ENCODE measurements around the gene AVP.
A peak's percentile ranks its signal among the peaks of the same experiment; 100 is the strongest.
"Not testable (repeated sequence)": the region's sequence is repeated elsewhere in the genome, so short reads cannot be mapped to it uniquely, and the experiment has no call there.

Gene AVP, protein sequence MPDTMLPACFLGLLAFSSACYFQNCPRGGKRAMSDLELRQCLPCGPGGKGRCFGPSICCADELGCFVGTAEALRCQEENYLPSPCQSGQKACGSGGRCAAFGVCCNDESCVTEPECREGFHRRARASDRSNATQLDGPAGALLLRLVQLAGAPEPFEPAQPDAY

DNA sequence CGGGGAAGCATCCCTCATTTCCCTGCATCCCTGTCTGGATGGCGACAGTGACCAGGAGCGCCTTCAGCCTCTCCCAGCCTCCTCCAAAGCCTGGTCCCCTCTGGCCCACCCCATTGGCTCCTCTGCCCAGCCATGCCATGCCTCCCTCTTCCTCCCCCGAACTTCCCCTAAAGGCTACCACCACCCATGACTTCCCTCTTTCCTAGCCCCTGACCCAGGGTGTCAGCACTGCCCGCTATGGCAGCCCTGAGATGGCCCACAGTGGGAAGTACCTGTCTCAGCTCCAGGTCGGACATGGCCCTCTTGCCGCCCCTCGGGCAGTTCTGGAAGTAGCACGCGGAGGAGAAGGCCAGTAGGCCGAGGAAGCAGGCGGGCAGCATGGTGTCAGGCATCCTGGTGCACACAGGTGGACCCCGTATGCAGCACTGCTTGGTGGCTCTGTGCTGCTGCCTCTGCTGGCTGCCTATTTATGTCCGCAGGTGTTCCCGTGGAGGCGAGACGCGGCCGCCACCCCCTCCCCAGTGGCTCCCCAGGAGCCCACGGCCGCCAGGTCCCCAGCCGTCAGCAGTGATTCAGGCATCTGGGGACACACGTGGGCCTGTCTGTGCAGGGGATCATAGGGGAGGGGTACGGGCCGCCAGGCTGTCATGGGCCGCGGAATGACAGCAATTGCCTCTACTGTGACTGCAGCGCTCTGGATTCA, at the start of gene AVP:
Gene AVP, minus strand, starts transcription at position 442 of the 703 bp plus-strand sequence. Its CDS starts 50 bp downstream, at position 392.
- no peak for DNase-seq (ENCODE audit: low read depth in 2 of 2)

DNA sequence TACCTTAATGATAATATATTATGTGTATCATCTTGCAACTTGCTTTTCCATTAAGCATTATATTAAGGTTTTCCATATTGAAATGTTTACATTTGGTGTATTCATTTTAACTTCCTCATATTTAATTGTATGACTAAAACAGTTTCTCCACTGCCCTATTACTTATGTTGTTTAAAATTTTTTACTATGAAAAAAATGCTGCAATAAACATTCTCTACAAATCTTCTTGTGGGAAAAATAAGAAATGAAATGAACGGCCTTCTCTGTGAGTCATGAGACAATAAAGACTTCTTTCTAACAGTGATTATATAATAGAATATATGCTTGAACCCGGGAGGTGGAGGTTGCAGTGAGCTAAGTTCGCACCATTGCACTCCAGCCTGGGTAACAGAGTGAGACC, 49.6 kb upstream of the AVP start:
- no peak for DNase-seq (ENCODE audit: low read depth in 2 of 2)

DNA sequence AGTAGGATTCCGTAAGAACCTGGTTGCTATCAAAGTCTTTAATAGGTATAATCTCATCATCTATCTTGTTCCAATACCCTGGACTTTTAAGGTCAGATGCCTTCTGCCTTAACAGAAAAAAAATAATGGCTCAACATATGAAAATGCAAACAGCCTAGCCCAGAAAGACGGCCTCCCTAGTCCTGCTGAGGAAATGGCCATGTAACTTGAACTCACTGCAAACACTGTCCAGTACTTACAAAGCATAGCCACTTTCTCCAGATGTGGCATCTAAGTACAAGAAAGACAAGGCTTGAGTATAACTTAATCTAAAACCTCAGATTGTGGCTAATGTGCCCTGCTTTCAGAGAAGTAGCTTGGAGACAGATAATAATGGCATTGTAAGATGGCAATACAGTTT, 48.6 kb upstream of the AVP start:
- DNase-seq (ENCODE audit: low read depth in 2 of 2), result no peak

DNA sequence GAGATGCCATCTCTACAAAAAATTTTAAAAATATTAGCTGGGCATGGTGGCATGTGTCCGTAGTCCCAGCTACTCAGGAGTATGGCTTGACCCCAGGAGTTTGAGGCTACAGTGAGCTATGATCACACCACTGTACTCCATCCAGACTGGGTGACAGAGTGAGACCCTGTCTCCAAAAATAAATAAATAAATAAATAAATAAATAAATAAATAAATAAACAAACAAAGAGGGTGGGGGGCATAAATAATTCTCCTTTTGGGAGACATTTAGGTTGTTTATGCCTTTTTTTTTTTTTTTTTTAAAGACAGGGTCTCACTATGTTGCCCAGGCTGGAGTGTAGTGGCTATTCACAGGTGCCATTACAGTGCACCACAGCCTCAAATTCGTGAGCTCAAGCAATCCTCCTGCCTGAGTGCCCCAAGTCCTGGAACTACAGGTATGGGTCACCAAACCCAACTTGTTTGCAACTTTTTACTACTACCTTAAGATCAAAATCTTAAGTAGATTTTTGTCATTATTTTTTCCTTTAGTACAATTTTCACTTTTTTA, 45.6 kb upstream of the AVP start:
- no peak for DNase-seq (ENCODE audit: low read depth in 2 of 2)

DNA sequence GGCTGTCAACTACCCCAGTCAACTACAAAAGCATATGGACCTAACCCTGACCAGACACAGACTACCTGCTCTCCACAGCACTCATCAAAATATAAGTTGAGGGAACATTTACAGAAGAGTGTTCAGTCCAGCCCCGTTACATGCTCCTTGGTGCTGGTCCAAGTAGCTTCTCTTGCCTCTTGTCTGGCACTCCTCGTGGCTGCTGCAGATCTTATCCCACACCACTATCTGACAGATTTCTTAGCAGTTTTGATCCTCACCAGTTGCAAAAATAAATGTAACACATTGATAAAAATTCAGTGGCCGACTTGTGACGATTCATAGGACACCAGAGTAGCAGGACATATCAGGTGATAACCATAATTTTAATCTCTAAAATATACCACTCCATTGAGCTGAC, 44.6 kb upstream of the AVP start:
- no peak for DNase-seq (ENCODE audit: low read depth in 2 of 2)

DNA sequence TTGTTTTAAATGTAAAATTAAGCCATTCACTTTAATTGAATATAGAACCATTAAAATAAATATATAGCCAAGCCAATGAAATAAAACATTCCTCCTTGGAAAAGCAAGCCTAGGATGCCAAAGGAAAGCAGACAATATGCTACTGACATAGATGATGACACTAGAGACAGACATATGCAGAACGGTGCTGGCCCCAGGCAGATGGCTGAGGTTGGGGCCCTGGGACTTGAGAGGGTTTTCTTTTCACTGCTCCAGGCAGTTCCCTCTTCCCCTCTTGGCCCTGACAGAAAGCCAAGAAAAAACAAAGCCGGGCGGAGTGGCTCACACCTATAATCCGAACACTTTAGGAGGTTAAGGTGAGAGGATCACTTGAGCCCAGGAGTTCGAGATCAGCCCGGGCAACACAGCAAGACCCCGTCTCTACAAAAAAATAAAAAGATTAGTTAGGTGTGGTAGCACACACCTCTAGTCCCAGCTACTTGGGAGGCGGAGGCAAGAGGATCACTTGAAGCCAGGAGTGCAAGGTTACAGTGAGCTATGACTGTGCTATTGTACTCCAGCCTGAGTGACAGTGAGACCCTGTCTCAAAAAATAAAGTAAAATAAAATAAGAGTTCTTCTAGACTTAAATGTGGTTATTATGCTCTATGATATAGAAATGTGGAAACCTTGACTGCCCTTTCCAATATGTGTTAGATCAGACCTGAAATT, 43.9 kb upstream of the AVP start:
- no peak for DNase-seq (ENCODE audit: low read depth in 2 of 2)

DNA sequence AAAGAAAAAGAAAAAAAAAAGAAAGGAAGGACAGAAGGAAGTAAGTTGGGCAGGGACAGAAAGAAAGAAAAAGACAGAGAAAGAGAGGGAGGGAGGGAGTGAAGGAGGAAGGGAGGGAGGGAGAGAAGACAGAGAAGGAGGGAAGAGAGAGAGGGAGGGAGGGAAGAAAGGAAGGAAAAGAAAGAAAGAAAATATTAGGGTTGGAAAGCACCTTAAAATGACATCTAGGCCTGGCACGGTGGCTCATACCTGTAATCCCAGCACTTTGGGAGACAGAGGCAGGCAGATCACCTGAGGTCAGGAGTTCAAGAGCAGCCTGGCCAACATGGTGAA, 42.0 kb upstream of the AVP start:
- no peak for DNase-seq (ENCODE audit: low read depth in 2 of 2)

DNA sequence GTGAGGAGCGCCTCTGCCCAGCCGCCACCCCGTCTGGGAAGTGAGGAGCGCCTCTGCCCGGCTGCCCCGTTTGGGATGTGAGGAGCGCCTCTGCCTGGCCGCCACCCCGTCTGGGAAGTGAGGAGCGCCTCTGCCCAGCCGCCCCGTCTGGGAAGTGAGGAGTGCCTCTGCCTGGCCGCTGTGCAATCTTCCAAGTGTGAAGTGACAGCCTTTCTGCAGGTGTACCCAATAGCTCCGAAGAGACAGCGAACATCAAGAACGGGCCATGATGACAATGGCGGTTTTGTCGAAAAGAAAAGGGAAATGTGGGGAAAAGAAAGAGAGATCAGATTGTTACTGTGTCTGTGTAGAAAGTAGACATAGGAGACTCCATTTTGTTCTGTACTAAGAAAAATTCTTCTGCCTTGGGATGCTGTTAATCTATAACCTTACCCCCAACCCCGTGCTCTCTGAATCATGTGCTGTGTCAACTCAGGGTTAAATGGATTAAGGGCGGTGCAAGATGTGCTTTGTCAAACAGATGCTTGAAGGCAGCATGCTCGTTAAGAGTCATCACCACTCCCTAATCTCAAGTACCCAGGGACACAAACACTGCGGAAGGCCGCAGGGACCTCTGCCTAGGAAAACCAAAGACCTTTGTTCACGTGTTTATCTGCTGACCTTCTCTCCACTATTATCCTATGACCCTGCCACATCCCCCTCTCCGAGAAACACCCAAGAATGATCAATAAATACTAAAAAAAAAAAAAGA, 41.4 kb upstream of the AVP start:
- not testable (repeated sequence) for DNase-seq (ENCODE audit: low read depth in 2 of 2)

DNA sequence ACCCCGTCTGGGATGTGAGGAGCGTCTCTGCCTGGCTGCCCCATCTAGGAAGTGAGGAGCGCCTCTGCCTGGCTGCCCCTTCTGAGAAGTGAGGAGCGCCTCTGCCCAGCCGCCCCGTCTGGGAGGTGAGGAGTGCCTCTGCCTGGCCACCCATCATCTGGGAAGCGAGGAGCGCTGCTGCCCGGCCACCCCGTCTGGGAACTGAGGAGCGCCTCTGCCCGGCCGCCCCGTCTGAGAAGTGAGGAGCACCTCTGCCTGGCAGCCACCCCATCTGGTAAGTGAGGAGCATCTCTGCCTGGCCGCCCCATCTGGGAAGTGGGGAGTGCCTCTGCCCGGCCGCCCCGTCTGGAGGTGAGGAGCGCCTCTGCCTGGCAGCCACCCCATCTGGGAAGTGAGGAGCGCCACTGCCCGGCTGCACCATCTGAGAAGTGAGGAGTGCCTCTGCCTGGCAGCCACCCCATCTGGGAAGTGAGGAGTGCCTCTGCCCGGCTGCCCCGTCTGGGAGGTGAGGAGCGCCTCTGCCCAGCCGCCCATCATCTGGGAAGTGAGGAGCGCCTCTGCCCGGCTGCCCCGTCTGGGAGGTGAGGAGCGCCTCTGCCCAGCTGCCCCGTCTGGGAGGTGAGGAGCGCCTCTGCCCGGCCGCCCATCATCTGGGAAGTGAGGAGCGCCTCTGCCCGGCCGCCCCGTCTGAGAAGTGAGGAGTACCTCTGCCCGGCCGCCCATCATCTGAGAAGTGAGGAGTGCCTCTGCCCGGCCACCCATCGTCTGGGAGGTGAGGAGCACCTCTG, 40.4 kb upstream of the AVP start:
- not testable (repeated sequence) for DNase-seq (ENCODE audit: low read depth in 2 of 2)

DNA sequence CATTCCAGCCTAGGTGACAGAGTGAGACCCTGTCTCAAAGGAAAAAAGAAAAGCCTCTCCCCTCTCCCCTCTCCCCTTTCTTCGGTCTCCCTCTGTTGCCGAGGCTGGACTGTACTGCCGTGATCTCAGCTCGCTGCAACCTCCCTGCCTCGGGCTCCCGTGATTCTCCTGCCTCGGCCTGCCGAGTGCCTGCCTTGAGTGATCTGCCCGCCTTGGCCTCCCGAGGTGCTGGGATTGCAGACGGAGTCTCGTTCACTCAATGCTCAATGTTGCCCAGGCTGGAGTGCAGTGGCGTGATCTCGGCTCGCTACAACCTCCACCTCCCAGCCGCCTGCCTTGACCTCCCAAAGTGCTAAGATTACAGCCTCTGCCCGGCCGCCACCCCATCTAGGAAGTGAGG, 39.6 kb upstream of the AVP start:
- not testable (repeated sequence) for DNase-seq (ENCODE audit: low read depth in 2 of 2)

DNA sequence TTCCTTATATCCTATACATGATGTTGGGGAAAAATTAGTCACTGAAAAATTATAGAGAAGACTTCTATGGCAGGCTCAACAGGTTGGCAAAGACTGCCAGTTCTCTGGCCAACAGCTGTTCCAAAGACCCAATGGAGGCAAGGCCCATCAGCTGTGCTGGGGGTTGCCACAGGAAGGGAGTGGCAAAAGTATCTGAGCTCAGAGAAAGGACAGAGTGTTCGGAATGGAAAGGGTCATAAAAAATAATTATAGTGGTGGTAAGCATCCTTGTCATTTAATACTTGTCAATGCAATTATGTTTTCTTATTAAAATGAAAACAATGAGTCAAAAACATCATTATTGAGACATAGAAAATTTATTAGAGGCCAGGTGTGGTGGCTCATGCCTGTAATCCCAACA, 39.0 kb upstream of the AVP start:
- no peak for DNase-seq (ENCODE audit: low read depth in 2 of 2)

DNA sequence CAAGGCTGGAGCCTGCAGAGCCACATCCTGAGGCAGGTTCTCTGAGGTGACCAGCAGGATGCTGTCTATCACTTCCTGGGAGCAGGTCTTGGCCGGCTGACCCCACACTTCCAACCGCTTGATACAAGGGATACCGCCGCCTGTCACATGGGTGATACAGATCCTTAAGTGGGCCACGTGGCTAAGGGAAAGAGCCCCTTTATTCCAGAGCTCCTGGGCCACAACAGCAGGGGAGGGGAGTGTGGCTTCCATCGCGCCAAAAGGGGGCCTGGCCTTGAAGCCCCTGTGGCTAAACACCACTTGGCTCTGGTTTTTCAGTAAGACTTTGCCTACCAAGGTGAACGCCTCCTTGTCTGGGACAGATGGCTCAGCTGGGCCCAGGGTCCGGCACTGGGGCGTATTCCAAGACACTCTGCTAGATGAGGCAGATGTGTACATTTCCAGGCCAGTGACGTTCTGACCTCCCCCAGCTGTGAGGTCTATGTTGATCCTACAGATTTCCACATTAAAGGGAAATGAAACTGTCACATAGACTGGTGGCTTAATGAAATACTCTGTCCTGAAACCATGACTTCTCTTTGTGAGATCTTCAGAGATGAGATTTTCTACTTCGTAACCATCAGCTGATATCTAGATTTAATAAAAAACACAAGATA, 37.6 kb upstream of the AVP start:
- DNase-seq (ENCODE audit: low read depth in 2 of 2), result no peak

DNA sequence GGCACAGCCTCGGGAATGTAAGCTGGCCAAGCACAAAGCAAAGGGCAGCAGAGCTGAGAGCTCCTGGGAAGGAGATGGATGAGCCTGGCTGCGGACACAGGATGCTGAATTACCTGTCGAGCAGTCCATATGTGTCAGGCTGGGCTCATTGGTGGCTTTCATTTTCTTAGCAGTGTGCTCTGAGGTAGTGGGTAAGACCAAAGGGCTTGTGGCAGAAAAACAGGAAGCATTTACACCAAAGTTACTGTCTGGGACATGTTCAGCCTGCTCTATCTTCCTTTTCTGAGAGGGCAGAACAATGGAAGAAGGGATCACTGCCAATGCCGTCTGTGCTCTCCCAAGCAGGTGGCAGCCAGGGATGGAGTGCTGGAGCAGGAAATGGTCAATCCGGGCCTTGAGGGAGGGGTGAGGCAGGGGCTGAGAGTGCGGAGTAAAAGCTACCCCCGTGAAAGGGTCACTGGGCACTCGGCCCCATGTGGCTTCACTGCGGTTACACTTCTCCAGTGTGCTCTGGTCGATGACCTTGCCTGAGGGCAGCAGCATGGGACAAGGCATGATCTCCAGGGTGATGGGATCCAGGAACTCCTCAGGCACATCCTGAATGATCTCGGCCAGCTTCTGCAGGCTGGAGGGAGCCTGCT, 36.9 kb upstream of the AVP start:
- DNase-seq (ENCODE audit: low read depth in 2 of 2), result no peak

DNA sequence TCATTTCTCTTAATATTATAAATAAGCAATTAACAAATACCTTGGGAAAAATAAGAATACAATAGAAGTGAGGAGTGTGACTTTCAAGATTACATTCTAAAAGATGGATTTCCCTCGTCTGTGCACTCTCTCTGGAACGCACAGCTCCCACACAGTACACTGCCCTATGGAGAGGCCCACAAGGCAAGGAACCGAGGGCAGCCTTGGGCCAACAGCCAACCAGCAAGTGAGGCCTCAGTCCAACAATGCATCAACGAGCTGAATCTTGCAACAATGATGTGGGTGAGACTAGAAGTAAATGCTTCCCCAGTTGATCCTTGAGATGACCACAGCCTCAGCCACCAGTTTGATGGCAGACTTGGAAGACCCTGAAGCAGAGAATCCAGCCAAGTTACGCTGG, 34.5 kb upstream of the AVP start:
- DNase-seq (ENCODE audit: low read depth in 2 of 2), result no peak

DNA sequence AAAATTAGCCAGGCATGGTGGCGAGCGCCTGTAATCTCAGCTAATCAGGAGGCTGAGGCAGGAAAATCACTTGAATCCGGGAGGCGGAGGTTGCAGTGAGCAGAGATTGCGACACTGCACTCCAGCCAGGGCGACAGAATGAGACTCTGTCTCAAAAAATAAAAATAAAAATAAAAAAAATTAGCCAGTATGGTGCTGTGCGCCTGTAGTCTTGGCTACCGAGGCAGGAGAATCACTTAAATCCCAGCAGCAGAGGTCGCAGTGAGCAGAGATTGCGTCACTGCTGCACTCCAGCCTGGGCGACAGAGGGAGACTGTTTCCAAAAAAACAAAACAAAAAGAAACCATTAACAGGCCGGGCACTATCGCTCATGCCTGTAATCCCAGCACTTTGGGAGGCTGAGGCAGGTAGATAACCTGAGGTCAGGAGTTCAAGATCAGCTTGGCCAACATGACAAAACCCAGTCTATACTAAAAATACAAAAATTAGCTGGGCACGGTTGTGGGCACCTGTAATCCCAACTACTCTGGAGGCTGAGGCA, 33.4 kb upstream of the AVP start:
- DNase-seq (ENCODE audit: low read depth in 2 of 2), result peak in 1 of 2 donors; percentile 27

DNA sequence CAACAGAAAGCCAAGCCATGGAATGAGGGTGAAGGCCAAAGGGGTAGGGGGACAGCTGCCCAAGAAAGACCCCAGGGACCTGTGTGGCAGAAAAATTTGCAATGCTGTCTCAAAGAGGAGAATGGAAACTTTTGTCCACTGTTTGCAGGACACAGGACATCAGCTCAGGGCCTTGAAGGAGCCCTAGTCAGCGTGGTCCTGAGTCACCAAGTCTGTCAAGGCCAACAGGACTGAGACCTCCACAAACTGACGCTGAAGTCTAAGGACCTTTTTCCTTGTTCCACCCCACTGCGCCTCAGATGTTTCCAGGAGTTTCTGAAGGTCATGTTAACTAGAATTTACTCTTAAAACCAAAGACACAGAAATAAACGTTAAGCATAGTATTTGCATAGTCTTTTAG, 31.8 kb upstream of the AVP start:
- no peak for DNase-seq (ENCODE audit: low read depth in 2 of 2)

DNA sequence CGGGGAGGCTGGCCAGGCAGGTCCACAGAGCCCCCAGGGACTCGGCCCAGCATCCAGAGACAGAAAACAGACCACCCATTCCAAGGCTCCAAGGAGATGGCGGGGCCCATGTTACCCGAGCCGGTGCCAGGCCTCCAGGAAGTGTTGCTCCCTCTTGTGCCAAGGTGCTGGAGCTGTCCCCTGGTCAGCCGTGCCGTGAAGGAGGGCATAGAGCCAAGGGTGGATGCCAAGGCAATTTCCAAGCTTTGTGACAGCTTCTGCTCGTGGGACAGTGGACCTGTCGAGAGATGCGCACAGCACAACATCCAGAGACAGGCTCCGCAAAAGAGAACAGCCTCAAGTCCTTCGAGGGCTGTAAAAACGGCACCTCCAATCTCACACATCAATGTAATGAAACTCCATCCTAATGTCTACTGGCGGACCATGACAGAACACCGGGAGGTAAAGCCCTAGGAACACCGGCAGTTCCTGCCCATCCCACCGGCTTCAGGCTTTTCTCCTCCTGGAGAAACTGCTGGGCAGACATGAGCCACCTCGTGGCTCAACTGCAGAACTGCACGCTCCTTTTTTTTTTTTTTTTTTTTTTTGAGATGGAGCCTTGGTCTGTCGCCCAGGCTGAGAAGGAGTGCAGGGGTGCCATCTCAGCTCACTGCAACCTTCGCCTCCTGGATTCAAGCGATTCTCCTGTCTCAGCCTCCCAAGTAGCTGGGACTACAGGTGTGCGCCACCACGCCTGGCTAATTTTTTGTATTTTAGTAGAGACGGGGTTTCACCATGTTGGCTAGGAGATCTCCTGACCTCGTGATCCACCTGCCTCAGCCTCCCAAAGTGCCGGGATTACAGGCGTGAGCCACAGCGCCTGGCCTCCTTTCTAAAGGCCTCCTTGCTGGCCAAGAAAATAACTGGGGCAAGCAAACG, 30.9 kb upstream of the AVP start:
- DNase-seq (ENCODE audit: low read depth in 2 of 2), result no peak

DNA sequence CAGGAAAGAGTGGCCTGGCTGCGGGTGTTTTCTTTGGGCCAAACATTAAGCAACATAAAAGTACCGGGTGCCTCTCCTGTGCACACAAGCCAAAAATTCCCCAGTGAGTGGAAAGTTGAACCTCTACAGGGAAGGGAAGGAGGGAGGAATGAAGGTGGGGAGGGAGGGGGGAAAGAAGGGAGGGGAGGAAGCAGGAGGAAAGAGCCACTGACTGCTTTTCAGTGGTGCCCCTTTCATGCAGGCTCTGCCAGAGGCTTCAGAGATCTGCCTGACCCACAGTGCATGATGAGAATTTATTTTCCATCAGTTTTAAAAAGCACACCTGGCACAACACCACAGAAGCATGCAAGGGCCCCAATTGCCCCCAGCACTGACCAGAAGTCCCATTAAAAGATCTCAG, 27.5 kb upstream of the AVP start:
- no peak for DNase-seq (ENCODE audit: low read depth in 2 of 2)

DNA sequence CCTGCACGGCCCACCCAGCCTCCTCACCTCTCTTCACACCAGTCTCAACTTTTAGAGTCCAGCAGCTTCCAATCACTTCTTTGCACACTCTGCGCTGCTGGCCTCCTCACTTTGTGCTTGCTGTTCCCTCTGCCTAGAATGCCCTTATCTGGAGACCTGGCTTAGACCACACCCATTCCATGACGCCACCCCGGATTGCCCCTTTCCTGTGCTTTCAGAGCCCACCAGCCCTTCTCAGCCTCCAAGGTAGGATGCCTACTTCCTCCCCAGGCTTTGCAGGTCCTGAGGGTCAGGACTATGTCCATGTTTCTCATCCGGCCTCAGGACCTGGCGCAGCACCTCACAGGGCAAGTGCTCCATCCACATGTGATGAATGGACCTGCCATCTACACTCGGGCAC, 27.0 kb upstream of the AVP start:
- DNase-seq (ENCODE audit: low read depth in 2 of 2), result no peak
